Astrocyte (in vitro differentiated cells and primary cell): ENCODE measurements around the gene MYCBP2. TPM values are rescaled to one million over a fixed set of nuclear protein-coding genes. Genes with fewer than 3 reads are reported as not detected.

Experiments
- DNase-seq: peaks from one replicate; pipeline ENCODE4 v3.0.0-alpha.2; 2010; ENCODE audit warnings: low read depth
- FAIRE-seq: peaks from 2 replicates; lab custom pipeline; 2011; peaks lifted over from hg19 to GRCh38; lab: Jason Lieb, UNC
- H2AFZ ChIP-seq: 2 replicates; pipeline ENCODE4 v1.6.0; 2012; ENCODE audit warnings: low read depth, low read length, inconsistent platforms
- H3K27ac ChIP-seq: 2 replicates; pipeline ENCODE4 v1.5.1; 2011; ENCODE audit warnings: low read depth, low read length, inconsistent platforms
- H3K27me3 ChIP-seq: 2 replicates; pipeline ENCODE4 v1.6.0; 2011; ENCODE audit warnings: low read length, inconsistent platforms; ENCODE audit not compliant: insufficient read depth
- H3K36me3 ChIP-seq: 2 replicates; pipeline ENCODE4 v1.5.1; 2011; ENCODE audit warnings: low read length, inconsistent platforms; ENCODE audit not compliant: insufficient read depth
- H3K4me1 ChIP-seq: 2 replicates; pipeline ENCODE4 v1.5.1; 2011; ENCODE audit warnings: low read length, inconsistent platforms; ENCODE audit not compliant: insufficient read depth
- H3K4me2 ChIP-seq: 2 replicates; pipeline ENCODE4 v1.6.0; 2012; ENCODE audit warnings: low read length, inconsistent platforms
- H3K4me3 ChIP-seq: 2 replicates; pipeline ENCODE4 v1.5.1; 2011; ENCODE audit warnings: low read depth, mild to moderate bottlenecking, low read length, inconsistent platforms; ENCODE audit not compliant: insufficient read depth
- H3K79me2 ChIP-seq: 2 replicates; pipeline ENCODE4 v1.6.0; 2012; ENCODE audit warnings: mild to moderate bottlenecking, low read length, inconsistent platforms; ENCODE audit not compliant: insufficient read depth
- H3K9ac ChIP-seq: 2 replicates; pipeline ENCODE4 v1.6.0; 2012; ENCODE audit warnings: mild to moderate bottlenecking, low read length, inconsistent platforms
- H3K9me3 ChIP-seq: 2 replicates; pipeline ENCODE4 v1.5.1; 2012; ENCODE audit warnings: low read depth, mild to moderate bottlenecking, low read length, inconsistent platforms; ENCODE audit not compliant: insufficient read depth
- H4K20me1 ChIP-seq: 2 replicates; pipeline ENCODE4 v1.6.0; 2012; ENCODE audit warnings: low read length, inconsistent platforms; ENCODE audit not compliant: insufficient read depth
- H3K27ac Mint-ChIP-seq: one replicate; pipeline ENCODE4 v1.8.0; 2021; ENCODE audit warnings: mild to moderate bottlenecking, mixed read lengths; ENCODE audit not compliant: unreplicated experiment
- H3K27me3 Mint-ChIP-seq: one replicate; pipeline ENCODE4 v1.8.0; 2021; ENCODE audit warnings: low read depth, mixed read lengths; ENCODE audit not compliant: unreplicated experiment
- H3K36me3 Mint-ChIP-seq: one replicate; pipeline ENCODE4 v1.8.0; 2021; ENCODE audit warnings: low read depth, mixed read lengths; ENCODE audit not compliant: unreplicated experiment
- H3K4me1 Mint-ChIP-seq: one replicate; pipeline ENCODE4 v1.8.0; 2021; ENCODE audit warnings: low read depth, mixed read lengths; ENCODE audit not compliant: unreplicated experiment
- H3K4me3 Mint-ChIP-seq: one replicate; pipeline ENCODE4 v1.8.0; 2021; ENCODE audit warnings: mild to moderate bottlenecking, moderate library complexity, mixed read lengths; ENCODE audit not compliant: unreplicated experiment
- H3K9me3 Mint-ChIP-seq: one replicate; pipeline ENCODE4 v1.8.0; 2021; ENCODE audit warnings: mild to moderate bottlenecking, mixed read lengths; ENCODE audit not compliant: unreplicated experiment
- EZH2 ChIP-seq: IDR thresholded peaks from 2 replicates; pipeline ENCODE4 v1.6.1; 2012; ENCODE audit warnings: mild to moderate bottlenecking, low read length, inconsistent platforms; ENCODE audit not compliant: insufficient read depth
- total RNA-seq: library from RNA; stranded (reverse); gene quantifications from 2 replicates; pipeline ENCODE4 v1.2.1, GENCODE V29; 2021
- TF ChIP-seq, protein P1 (sequence below): IDR thresholded peaks from 2 replicates; pipeline ENCODE4 v1.5.1; 2011; ENCODE audit warnings: low read depth, mild to moderate bottlenecking, inconsistent platforms, low read length, moderate library complexity; ENCODE audit not compliant: insufficient read depth

The MYCBP2 gene
- total RNA-seq, 1 donor from 2014 or later, result 72.3 TPM

GRCh38 chr13:77230560-77230959, 96.3 kb downstream of the MYCBP2 start:
- no peak for FAIRE-seq
- Histone ChIP-seq H3K27me3 (no peaks in the 10 kb centered on the region), H3K4me2 (no peak overlapping the region), H3K9ac (no peak overlapping the region), H3K4me3 (no peak overlapping the region), H3K36me3 (peaks cover 8% of the 10 kb centered on the region), H3K9me3 (no peaks in the 10 kb centered on the region), H3K79me2 (no peaks in the 10 kb centered on the region), H3K4me1 (no peaks in the 10 kb centered on the region), H4K20me1 (peaks cover under 1% of the 10 kb centered on the region), H3K27ac (no peak overlapping the region), H2AFZ (no peak overlapping the region)
- no peaks in the 10 kb centered on the region for H3K36me3 Mint-ChIP-seq
- no peak overlapping the region for H3K27ac Mint-ChIP-seq
- no peaks in the 10 kb centered on the region for H3K4me1 Mint-ChIP-seq
- no peaks in the 10 kb centered on the region for H3K9me3 Mint-ChIP-seq
- no peaks in the 10 kb centered on the region for H3K27me3 Mint-ChIP-seq
- TF ChIP-seq EZH2, result no peak
- TF ChIP-seq, protein P1, sequence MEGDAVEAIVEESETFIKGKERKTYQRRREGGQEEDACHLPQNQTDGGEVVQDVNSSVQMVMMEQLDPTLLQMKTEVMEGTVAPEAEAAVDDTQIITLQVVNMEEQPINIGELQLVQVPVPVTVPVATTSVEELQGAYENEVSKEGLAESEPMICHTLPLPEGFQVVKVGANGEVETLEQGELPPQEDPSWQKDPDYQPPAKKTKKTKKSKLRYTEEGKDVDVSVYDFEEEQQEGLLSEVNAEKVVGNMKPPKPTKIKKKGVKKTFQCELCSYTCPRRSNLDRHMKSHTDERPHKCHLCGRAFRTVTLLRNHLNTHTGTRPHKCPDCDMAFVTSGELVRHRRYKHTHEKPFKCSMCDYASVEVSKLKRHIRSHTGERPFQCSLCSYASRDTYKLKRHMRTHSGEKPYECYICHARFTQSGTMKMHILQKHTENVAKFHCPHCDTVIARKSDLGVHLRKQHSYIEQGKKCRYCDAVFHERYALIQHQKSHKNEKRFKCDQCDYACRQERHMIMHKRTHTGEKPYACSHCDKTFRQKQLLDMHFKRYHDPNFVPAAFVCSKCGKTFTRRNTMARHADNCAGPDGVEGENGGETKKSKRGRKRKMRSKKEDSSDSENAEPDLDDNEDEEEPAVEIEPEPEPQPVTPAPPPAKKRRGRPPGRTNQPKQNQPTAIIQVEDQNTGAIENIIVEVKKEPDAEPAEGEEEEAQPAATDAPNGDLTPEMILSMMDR, result no peak
- no peak overlapping the region for H3K4me3 Mint-ChIP-seq
- DNase-seq, result no peak

- no peaks in the 10 kb centered on the region for H3K27me3 Mint-ChIP-seq
- Histone ChIP-seq H3K4me3 (no peak overlapping the region), H3K9ac (no peak overlapping the region), H3K27me3 (no peaks in the 10 kb centered on the region), H3K4me2 (no peak overlapping the region), H3K36me3 (no peaks in the 10 kb centered on the region), H4K20me1 (no peaks in the 10 kb centered on the region), H2AFZ (no peak overlapping the region), H3K79me2 (no peaks in the 10 kb centered on the region), H3K27ac (no peak overlapping the region), H3K4me1 (no peaks in the 10 kb centered on the region), H3K9me3 (no peaks in the 10 kb centered on the region)
- H3K36me3 Mint-ChIP-seq, result no peaks in the 10 kb centered on the region
- H3K27ac Mint-ChIP-seq, result no peak overlapping the region
- H3K4me1 Mint-ChIP-seq, result no peaks in the 10 kb centered on the region
- no peak for TF ChIP-seq EZH2
- TF ChIP-seq, protein P1, result no peak
- H3K4me3 Mint-ChIP-seq, result no peak overlapping the region
- FAIRE-seq, result peak; percentile 76
- no peaks in the 10 kb centered on the region for H3K9me3 Mint-ChIP-seq
- DNase-seq, result no peak
Measured at GRCh38 chr13:77225946-77226345, 100.9 kb downstream of the MYCBP2 start.

- no peaks in the 10 kb centered on the region for H3K27me3 ChIP-seq
- H2AFZ ChIP-seq, result no peak overlapping the region
- Mint-ChIP-seq H3K9me3 (no peaks in the 10 kb centered on the region), H3K4me1 (no peaks in the 10 kb centered on the region), H3K4me3 (no peak overlapping the region), H3K27me3 (no peaks in the 10 kb centered on the region), H3K27ac (no peak overlapping the region), H3K36me3 (no peaks in the 10 kb centered on the region)
- no peak overlapping the region for H3K4me2 ChIP-seq
- H3K9me3 ChIP-seq, result no peaks in the 10 kb centered on the region
- TF ChIP-seq, protein P1, result no peak
- TF ChIP-seq EZH2, result no peak
- peak; percentile 34 for FAIRE-seq
- no peak overlapping the region for H3K4me3 ChIP-seq
- H3K36me3 ChIP-seq, result no peaks in the 10 kb centered on the region
- no peaks in the 10 kb centered on the region for H4K20me1 ChIP-seq
- H3K27ac ChIP-seq, result no peak overlapping the region
- H3K4me1 ChIP-seq, result no peaks in the 10 kb centered on the region
- DNase-seq, result no peak
- H3K79me2 ChIP-seq, result no peaks in the 10 kb centered on the region
- no peak overlapping the region for H3K9ac ChIP-seq
Measured at GRCh38 chr13:77222909-77223308, 104.0 kb downstream of the MYCBP2 start.
